Astrocyte of the hippocampus (primary cell): ENCODE measurements around the gene LUM.

Experiments
- DNase-seq: peaks from one replicate; pipeline ENCODE4 v3.0.0; 2011; ENCODE audit warnings: low read depth, low spot score

The LUM gene, protein sequence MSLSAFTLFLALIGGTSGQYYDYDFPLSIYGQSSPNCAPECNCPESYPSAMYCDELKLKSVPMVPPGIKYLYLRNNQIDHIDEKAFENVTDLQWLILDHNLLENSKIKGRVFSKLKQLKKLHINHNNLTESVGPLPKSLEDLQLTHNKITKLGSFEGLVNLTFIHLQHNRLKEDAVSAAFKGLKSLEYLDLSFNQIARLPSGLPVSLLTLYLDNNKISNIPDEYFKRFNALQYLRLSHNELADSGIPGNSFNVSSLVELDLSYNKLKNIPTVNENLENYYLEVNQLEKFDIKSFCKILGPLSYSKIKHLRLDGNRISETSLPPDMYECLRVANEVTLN

DNA sequence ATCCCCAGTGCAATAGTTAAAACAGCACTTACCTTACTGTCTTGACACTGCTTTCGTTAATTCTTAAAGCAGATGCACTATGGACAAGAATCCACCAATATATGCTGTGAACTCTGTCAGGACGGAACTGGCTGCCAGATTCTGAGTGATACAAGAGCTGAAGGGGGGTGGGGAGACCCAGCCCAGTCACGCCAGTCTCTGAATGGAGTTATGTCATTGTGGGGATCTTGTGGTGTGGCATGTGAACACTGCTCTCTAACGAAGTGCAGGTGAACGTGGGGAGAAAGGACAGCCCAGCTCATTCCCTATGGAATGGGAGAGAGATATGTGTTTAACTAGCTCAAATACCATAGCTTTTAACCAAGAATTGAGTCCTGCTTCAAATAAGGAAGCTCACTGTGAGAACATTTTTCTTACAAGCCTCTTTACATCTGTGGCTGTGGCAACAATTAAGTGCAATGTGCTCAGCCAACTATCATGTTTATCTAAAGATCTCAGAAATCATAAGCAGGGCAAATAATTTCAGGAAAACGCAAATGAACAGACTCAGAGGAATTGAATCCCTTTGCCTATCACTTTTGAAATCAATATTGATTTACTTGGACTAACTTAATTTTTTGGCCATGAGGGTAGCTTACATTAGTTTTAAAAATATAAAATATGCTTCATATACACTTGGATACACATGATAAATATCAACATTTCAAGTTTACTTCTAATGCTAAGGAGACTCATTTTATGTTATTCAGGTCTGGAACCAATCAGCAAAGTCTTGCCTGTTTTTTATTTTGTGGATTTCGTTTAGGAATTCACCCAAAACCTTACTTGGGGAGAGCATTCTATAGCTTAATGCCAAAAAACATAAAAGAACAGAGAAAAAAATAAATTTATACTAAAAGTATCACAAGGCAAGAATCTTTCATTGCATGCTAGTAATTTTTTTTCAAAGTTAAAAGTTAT, at the start of gene LUM:
Gene LUM, minus strand, starts transcription at position 129 of the 960 bp plus-strand sequence. CDS start 2,515 bp downstream, outside the sequence.
- DNase-seq: peak; percentile 78

DNA sequence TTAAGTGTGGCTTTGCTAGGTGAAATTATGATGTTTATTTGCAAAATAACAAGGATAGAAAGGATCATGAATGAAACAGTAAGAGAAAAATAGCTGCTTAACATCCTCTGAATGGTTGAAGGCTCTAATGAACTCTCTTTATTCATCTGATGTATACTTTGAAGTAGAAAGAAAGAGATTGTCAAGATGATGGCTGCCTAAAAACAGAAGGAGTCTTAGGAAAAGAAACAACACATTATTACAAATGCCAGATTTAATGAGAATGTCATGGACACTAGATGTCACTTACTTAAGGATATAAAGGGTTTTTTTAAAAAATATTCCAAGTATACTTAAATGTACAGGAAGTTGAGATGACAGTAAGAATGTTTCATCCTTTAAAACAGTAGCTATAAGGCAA, 49.7 kb upstream of the LUM start:
- DNase-seq: no peak

DNA sequence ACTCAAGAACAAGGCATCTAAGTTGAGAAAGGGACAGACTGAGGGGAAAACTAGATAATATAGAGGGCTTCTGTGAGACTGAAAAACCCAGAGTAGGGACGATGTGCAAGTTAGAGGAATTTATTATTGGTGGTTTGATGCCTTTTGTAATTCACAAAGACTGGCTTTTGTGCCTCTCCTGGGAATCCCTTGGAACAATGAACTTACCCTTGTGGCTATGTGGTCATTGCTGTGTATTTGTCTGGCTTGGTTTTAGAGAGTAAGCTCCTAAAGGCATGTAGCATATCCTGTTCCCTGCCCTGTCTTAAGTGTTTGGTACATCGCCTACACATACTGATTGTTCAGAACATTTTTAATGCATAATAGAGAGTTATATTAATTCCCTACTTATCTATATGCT, 44.7 kb upstream of the LUM start:
- DNase-seq: peak; percentile 38

DNA sequence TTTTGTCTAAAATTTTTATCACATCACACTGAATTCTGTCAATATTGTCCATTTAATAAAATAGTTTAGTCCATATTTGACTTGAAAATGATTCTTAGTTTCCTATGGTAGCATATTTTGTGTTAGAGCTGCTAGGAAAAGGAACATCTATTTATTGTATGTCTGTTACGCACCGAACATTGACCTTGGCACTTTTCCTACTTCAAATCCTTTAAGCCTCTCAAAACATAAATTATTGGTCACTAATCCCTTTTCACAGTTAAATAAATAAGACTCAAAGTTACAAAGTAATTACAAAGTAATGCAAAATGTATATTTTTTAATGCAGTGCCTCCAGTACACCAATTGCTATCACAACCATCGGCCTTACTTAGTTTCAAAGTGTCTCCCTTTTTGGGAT, 42.8 kb upstream of the LUM start:
- DNase-seq: no peak

DNA sequence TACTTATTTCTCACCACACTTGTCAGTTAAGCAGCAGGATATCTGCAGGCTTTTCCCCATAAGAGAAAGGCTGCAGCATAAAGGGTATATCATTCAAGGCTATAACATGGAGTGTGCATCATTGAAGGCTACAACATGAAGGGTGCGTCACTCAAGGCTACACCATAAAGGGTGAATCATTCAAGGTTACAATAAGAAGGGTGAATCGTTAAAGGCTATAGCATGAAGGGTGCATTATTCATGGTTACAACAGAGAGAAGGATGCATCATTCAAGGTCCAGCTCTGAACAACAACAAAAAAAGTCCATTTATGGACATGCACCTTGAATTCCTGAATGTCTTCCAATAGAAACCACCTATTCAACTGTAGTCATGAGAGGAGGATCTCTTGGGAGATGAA, 32.8 kb upstream of the LUM start:
- no peak for DNase-seq

DNA sequence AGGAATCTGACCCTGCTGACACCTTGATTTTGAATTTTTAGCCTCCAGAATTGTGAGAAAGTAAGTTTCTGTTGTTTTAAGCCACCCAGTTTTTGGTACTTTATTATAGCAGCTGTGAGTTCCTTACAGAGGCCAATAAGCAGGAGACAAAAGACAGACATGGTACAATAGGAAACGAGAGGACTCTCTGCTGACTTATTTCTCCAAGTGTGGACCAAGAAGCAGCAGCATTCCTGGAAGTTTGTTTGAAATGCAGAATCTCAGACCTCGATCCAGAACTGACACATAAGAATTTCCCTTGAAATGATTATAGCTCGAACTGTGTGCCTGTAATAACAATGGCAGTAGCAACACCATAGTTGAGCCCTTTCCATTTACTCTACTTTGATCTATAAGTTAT, 31.9 kb upstream of the LUM start:
- peak; percentile 37 for DNase-seq

DNA sequence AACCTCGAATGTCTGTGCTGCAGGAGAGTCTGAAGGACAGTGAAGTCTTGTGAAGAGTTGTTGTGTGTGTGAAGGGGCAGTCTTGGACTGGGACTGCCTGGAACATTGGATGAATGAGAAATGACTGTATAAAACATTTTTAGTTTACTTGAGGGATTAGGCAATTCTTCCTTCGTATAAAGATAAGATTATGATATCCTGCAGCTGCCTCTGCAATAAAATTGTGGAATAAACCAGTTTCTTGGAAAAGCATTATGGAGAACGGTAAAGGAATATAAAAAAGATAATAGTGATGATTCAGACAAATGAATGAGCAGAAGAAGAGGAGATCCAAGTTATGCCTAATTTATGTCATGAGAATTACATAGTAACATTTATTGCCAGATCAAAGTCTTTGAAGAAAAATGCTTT, 30.9 kb upstream of the LUM start:
- DNase-seq: no peak

DNA sequence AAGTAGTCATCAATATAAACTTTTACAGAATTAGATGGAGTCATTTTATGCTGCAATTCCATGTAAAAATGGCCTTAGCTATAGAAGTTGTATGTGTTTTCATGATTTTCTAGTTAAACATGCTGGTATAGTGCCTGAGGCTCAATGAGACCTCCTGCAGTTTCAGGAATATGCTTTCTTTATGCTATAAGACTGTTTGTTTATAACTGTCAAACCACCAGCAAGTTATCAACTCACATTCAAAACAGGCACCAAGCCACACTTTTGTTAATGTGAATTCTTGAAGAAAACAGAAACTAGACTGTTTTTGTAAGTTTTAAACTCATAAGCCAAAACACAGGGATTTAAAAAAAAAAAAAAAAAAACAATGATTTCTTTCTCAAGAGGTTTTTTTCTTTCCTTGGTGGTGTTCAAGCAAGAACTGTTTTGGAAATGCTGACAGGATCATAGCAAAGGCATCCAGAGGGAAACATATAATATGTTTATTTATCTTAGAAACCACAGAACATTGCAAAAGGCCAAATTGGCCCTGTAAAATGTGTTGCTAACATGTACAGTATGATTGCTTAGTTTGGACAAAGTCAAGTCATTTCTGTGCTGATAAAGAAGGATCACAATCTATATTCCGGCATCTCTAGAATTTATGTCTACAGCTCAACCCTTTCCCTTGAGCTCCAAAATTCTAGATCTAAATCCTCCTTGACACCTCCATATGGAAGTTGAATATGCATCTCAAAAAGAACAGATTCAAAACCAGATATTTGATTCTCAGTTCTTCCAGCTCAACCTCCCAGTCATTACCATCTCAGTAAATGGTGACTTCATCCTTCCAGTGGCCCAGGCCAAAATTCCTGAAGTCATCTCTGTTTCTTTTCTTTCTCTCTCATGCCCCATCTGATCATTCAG, 29.0 kb upstream of the LUM start:
- peak; percentile 71 for DNase-seq

DNA sequence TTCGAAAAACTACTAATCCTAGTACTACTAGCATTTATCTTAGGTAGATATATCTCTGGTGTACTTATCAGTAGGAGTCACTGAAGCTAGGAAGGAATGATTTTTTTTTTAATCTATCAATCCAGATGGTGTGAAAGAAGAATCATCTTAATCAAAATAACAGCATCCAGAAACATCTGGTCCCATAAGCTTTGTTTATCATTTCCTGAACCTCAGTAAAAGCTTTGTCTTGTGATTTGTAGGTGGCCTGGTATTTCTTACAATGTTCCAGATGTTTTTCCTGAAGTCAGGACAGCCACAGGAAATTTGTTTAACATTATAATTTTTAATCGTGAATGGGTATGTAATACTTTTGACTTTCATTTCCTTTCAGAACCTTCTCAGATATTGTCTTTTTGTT, 28.0 kb upstream of the LUM start:
- no peak for DNase-seq

DNA sequence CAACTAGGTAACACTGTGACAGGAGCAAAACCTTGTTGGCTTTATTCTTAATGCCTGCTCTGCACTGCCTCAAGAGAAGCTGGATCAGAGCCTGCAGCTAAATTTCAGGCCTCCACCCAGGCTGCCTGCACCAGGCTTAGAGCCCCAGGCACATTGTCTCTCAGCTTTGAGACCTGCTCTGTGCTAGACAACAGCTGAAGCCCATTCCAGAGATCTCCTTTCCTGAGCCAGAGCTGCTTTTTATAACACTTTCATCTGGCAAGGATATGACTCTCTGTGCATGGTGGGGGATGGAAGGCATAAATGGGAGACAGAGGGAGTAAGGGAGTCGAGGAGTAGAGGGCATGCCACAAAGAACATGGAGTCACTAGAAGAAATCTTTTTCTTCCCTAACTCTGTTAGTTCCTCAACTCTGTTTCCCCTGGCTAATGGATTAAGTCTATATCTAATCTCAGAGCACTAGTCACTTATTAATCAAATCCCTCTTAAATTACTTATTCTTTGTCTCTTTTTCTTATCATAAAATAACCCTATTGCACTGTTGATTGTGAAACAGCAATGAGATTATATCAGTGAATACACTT, 27.1 kb upstream of the LUM start:
- no peak for DNase-seq

DNA sequence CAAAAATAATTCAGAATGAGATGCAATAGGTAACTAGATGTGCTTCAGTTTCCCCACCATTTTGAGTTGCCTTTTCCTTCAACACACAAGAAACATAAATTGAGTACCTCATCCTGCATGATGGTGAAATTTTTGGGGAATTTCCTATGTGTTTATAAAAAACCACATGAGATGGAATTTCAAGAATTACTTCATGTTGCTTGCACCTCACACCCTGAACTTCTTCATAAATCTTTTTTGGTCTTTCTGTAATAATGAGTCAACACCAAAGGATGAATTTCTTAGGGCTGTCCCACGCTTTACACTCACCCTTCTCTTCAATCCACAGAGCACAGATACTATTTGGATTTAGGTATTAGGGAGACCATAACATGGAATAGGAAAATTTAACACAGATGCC, 22.6 kb upstream of the LUM start:
- DNase-seq: peak; percentile 42

DNA sequence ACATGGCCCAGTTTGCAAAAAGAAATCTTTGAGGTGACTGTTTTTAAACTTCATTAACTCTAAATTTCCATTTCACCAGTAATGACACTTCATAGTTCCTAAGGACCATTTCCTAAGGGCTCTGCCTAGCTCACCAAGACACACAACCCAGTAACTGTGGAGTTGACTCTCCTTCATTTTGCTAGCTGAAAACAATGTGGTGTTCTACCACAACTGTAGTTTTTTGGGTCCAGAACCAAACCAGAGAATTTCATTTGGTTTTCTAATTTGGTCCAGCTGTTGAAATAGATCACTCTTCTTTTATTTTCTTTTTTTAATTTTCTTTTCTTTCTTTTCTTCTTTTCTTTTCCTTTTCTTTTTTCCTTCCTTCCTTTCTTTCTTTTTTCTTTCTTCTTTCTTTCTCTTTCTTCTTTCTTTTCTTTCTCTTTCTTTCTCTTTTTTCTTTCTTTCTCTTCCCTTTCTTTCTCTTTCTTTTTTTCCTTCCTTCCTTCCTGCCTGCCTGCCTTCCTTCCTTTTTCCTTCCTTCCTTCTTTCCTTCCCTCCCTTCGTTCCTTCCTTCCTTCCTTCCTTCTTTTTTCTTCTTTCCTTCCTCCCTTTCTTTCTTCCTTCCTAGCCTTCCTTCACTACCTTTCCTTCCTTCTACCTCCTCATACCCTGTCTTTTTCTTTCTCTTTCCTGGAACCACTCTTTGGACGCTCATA, 18.5 kb upstream of the LUM start:
- no peak for DNase-seq

DNA sequence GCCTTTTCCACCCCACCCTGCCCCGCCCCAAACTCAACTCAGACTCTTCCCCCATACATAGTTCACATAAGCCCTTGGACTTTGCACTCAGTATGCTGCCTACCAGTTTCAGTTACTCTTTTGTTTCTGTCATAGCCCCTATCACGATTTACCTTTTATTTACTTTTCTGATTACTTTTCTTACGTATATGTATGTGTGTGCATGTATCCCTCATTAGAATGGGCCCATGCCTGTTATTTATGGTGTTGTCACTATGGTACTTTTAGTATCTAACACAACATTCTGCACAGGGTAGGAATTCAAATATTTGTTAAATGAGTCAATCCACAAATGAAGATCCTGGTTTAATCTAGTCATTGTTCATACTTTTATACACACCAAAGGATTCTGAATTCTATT, 16.5 kb upstream of the LUM start:
- no peak for DNase-seq

DNA sequence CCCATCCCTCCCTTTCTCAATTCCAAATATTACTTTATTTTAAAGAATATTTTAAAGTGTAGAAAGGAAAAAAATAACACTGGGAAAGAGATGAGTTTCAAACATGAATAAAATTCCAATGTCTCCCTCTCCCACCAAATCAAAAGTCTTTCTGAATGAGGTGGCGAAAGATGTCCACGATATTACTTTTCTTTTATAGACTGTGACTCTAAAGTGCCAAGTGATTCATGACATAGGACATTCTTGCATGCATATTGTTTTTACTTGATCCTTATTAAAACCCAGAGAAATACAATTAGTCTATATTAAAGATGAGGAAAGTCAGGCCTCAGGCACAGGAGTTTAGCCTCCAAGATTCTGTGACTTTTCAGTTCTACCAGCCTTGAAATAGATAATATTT, 16.0 kb upstream of the LUM start:
- DNase-seq: no peak

DNA sequence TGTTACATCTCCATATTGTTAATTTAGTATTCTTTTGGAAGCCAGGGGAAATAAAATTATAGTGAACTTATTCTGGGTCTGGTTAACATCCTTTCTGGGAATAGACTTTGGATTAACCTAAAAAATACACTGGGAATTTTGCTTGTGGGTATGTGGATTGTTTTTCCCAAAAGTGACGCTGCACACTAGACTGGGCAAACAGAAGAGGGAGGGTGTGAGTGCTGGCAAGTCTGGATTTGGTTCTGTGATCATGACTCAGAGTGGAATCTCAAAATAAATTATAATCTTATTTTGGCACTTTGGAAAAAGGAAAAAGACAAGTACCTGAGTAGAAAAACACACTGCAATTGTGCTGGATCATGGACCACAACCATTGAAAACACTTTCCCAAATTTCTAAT, 15.2 kb upstream of the LUM start:
- DNase-seq: no peak

DNA sequence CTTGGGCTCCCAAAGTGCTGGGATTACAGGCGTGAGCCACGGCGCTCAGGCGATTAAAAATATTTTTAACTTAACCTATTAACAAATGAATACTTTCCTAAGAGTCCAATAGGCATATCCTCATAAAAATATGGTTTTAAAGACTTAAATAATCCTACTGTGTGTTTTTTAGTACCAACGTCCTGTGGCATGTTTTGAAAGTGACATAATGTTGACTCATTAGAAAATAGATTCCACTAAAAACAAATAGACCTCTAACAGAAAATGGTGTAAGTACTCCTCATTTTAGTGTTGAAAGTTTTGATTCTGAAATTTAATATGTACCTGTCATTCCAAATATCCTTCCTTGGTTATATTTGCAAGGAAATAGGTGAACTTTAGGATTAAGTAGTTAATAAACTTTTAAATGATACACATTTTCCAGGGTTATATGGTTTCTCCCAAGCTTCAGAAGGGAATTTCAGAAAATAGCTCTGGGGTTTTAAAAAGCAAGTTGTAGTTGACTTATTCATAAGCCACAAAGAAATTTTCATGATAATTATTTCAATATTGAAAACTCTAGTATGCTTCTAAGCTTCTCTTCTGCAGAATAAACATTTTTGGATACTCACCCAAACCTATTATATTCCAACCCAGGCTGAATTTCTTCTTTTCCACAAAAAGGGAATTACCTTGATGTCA, 12.1 kb upstream of the LUM start:
- DNase-seq: no peak

DNA sequence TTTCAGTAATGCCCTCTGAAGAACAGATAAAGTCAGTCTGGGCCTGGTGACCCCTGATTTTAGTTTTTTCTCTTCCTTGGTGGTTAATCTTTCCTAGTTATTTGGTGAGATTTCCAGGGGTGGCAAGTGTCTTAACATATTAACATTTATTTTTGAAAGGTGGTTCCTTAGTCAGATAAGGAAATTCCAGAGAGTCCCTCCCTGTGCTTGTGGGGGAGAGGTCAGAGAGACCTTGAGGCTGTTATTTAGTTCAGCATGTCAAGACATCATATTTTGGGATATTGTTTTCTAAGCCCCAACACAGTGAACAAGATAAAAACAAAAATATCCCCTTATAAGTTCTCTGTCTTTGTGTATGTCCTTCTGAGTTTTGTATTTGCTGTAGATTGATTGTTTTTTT, 9.5 kb upstream of the LUM start:
- no peak for DNase-seq

DNA sequence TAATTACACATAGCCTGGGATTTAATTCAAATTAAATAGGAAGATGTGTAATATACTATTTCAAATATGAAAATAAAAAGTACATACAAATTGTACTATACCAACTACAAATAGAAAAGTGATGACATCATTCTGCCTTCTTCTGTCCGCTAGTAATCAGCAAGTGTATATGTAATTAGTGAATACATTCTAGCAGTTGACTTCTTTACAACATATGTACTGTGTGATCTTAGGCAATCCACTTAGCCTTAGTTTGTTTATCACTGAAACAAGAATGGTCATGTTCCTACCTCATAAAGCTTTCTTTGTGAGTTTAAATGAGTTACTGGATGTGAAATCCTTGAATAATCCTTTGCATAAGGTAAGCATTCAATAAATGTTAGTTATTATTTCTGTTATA, 7.8 kb upstream of the LUM start:
- DNase-seq: no peak

DNA sequence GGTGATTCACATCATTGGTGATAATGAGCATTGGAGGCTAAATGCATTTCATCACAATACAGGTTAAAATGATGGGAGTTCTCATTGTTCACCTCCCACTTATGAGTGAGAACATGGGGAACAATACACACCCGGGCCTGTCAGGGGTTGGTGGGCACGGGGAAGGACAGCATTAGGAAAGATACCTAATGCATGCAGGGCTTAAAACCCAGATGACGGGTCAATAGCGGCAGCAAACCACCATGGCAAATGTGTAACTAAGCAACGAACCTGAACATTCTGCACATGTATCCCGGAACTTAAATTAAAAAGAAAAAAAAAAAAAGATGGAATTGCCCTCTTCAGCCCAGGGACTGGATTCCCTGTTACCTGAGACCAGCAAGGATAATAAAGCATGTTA, 2.3 kb upstream of the LUM start:
- no peak for DNase-seq

DNA sequence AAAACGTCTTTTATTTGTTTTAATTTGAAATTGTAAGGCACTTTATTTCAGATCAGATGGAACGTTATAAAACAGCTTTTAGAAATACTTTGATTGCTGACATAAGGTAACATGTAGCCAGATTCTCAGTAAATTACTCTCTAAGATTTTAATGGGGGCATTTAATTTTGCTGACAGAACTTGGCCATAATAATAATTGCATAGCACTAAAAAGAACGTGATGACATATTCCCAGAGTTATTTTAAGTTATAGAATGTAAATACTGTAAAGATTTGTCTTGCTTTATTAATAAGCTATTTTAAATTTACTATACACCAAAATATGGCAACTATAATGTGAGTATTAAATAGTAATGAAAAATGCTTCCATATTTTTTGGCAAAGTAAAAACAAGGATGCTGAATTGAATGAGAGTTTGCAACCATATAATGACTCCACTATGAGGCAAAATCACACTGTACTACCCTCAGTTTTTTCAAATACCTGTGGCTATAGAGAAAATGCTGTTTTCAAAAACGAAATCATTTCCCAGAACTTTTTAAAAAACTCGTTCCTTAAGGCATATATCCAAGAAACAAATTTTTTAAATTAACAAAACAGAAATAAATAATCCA, 876 bp downstream of the LUM start:
- no peak for DNase-seq
